ENCODE data around the gene GABRG3.
"Not testable (repeated sequence)": the region's sequence is repeated elsewhere in the genome, so short reads cannot be mapped to it uniquely, and the experiment has no call there.

GABRG3 gene

DNA sequence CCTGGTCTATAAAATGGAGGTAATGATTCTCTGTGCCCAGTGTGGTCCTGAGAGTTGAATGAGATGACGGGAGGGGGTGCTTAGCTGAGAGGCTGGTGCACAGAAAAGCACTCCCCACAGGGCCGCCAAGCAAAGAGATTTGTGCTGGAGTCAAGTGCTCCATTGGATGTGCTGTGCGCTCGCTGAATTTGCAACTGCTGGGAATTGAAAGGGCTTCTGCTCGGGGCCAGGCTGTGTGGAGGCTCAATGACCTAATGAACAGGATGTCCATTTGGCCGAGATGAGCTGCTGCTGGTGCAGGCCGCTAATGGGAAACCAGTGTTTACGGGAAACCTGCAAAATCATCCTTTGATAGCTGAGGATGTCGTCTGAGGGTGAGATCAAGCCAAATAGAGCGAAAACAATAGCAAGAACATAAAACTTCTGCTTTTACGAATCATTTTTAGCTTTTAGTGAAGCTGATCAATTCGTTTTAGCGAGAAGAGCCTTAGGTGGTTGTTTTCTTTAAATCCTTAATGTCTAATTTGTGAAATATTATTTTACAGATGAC lies 211.7 kb downstream of the GABRG3 start:
- TF ChIP-seq GABPA (IDR thresholded peaks at IDR 0.05; ENCODE audit: low read depth) (no peak), SPI1 (IDR thresholded peaks at IDR 0.05; ENCODE audit: borderline replicate concordance, low read depth) (no peak), POLR2AphosphoS5 (IDR thresholded peaks at IDR 0.05; ENCODE audit: low read depth) (no peak)
- TF ChIP-seq, protein P1, sequence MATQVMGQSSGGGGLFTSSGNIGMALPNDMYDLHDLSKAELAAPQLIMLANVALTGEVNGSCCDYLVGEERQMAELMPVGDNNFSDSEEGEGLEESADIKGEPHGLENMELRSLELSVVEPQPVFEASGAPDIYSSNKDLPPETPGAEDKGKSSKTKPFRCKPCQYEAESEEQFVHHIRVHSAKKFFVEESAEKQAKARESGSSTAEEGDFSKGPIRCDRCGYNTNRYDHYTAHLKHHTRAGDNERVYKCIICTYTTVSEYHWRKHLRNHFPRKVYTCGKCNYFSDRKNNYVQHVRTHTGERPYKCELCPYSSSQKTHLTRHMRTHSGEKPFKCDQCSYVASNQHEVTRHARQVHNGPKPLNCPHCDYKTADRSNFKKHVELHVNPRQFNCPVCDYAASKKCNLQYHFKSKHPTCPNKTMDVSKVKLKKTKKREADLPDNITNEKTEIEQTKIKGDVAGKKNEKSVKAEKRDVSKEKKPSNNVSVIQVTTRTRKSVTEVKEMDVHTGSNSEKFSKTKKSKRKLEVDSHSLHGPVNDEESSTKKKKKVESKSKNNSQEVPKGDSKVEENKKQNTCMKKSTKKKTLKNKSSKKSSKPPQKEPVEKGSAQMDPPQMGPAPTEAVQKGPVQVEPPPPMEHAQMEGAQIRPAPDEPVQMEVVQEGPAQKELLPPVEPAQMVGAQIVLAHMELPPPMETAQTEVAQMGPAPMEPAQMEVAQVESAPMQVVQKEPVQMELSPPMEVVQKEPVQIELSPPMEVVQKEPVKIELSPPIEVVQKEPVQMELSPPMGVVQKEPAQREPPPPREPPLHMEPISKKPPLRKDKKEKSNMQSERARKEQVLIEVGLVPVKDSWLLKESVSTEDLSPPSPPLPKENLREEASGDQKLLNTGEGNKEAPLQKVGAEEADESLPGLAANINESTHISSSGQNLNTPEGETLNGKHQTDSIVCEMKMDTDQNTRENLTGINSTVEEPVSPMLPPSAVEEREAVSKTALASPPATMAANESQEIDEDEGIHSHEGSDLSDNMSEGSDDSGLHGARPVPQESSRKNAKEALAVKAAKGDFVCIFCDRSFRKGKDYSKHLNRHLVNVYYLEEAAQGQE (IDR thresholded peaks at IDR 0.05; ENCODE audit: insufficient replicate concordance, low read depth): no peak
- TF ChIP-seq, protein P2, sequence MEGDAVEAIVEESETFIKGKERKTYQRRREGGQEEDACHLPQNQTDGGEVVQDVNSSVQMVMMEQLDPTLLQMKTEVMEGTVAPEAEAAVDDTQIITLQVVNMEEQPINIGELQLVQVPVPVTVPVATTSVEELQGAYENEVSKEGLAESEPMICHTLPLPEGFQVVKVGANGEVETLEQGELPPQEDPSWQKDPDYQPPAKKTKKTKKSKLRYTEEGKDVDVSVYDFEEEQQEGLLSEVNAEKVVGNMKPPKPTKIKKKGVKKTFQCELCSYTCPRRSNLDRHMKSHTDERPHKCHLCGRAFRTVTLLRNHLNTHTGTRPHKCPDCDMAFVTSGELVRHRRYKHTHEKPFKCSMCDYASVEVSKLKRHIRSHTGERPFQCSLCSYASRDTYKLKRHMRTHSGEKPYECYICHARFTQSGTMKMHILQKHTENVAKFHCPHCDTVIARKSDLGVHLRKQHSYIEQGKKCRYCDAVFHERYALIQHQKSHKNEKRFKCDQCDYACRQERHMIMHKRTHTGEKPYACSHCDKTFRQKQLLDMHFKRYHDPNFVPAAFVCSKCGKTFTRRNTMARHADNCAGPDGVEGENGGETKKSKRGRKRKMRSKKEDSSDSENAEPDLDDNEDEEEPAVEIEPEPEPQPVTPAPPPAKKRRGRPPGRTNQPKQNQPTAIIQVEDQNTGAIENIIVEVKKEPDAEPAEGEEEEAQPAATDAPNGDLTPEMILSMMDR (IDR thresholded peaks at IDR 0.05; ENCODE audit: insufficient read depth, low read length): no peak
- Histone ChIP-seq H3K4me3 (replicated peaks; ENCODE audit: insufficient read depth, low read length) (no peak overlapping the region), H3K27me3 (ENCODE audit: insufficient read depth, poor library complexity, severe bottlenecking) (no peaks in the 10 kb centered on the region), H3K27ac (replicated peaks) (no peak overlapping the region)
- DNase-seq (ENCODE audit: low read depth in 1 of 2, low spot score in 1 of 2): no peak

DNA sequence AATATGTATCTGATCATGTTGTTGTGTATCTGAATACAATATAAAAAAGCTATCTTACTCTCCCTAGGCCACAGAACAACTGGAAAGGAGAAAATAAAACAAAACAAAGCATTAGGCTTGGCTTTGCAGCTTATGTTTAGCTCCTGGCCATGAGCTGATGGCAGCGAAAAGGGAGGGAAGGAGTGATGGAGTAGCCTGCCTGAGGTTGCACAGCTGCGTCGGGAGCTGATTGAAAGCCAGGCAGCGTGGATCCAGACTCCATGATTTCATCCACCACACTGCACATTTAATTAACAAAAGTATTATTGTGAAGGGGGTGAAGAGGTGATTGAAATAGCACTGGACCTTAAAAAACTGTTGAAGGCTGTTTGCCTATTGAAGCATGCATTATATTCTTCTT lies 212.2 kb downstream of the GABRG3 start:
- no peak for DNase-seq (ENCODE audit: low read depth in 1 of 2, low spot score in 1 of 2)
- no peak overlapping the region for H3K4me3 ChIP-seq (replicated peaks; ENCODE audit: insufficient read depth, low read length)
- no peak overlapping the region for H3K27ac ChIP-seq (replicated peaks)
- TF ChIP-seq, protein P2 (IDR thresholded peaks at IDR 0.05; ENCODE audit: insufficient read depth, low read length): no peak
- TF ChIP-seq POLR2AphosphoS5 (IDR thresholded peaks at IDR 0.05; ENCODE audit: low read depth): no peak
- no peak for TF ChIP-seq GABPA (IDR thresholded peaks at IDR 0.05; ENCODE audit: low read depth)
- TF ChIP-seq, protein P1 (IDR thresholded peaks at IDR 0.05; ENCODE audit: insufficient replicate concordance, low read depth): no peak
- no peak for TF ChIP-seq SPI1 (IDR thresholded peaks at IDR 0.05; ENCODE audit: borderline replicate concordance, low read depth)
- H3K27me3 ChIP-seq (ENCODE audit: insufficient read depth, poor library complexity, severe bottlenecking): no peaks in the 10 kb centered on the region

DNA sequence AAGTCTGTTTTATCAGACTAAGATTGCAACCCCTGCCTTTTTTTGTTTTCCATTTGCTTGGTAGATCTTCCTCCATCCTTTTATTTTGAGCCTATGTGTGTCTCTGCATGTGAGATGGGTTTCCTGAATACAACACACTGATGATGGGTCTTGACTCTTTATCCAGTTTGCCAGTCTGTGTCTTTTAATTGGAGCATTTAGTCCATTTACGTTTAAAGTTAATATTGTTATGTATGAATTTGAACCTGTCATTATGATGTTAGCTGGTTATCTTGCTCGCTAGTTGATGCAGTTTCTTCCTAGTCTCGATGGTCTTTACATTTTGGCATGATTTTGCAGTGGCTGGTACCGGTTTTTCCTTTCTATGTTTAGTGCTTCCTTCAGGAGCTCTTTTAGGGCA lies 220.5 kb downstream of the GABRG3 start:
- DNase-seq (ENCODE audit: low read depth in 1 of 2, low spot score in 1 of 2); H3K4me3 ChIP-seq (replicated peaks; ENCODE audit: insufficient read depth, low read length); H3K27ac ChIP-seq (replicated peaks); H3K27me3 ChIP-seq (ENCODE audit: insufficient read depth, poor library complexity, severe bottlenecking): not testable (repeated sequence)

DNA sequence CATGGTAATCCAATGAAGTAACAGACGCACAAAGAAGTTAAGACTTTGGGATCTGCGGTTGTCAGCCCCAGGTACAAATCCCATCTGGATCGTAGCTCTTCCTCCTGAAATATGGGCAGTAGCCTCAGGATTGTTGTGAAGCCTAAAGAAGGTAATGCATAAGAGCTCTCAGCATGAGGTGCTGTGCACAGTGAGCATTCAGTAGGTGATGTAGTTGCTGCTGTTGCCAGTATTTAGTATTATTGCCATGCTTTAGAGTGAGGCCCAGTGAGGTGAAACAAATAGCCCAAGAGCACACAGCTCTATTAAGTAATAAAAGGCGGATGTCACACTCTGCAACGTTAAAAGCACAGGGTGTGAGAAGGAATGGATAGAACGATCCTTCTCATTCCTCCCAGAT lies 225.7 kb downstream of the GABRG3 start:
- TF ChIP-seq SPI1 (IDR thresholded peaks at IDR 0.05; ENCODE audit: borderline replicate concordance, low read depth) (no peak), POLR2AphosphoS5 (IDR thresholded peaks at IDR 0.05; ENCODE audit: low read depth) (no peak)
- TF ChIP-seq, protein P2 (IDR thresholded peaks at IDR 0.05; ENCODE audit: insufficient read depth, low read length): no peak
- H3K27ac ChIP-seq (replicated peaks): no peak overlapping the region
- no peak for DNase-seq (ENCODE audit: low read depth in 1 of 2, low spot score in 1 of 2)
- no peaks in the 10 kb centered on the region for H3K27me3 ChIP-seq (ENCODE audit: insufficient read depth, poor library complexity, severe bottlenecking)
- H3K4me3 ChIP-seq (replicated peaks; ENCODE audit: insufficient read depth, low read length): no peak overlapping the region

Measured in HL-60 (cell line).